ENCODE data around the gene DERA. TPM values are rescaled to one million over a fixed set of nuclear protein-coding genes. Genes with fewer than 3 reads are reported as not detected.

DERA gene
- total RNA-seq, 4 donors from 2014 or later: 54.1 to 74.3 (median 69.5) TPM

DNA sequence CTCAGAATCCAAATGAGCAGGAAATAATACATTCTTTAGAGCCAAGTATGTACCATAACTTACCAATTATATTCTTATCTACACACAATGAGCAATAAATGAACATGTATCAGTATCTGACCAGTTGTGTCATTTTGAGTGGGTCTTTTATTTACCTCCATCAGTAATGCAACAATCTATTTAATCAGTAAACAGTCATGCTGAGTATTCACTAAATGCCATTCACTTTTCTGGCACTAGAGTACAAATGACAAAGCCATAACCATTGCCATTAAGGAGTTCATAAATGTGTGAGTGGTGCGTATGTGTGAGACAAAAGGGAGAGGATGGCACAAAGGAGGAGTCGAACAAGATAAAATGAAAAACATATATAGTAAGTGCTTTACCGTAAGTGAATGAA is 30.4 kb upstream of the DERA start:
- intact Hi-C loops (cut with DNase I): no loop called here
- no peak for TF ChIP-seq POLR2A (IDR thresholded peaks at IDR 0.05)
- TF ChIP-seq, protein P1, sequence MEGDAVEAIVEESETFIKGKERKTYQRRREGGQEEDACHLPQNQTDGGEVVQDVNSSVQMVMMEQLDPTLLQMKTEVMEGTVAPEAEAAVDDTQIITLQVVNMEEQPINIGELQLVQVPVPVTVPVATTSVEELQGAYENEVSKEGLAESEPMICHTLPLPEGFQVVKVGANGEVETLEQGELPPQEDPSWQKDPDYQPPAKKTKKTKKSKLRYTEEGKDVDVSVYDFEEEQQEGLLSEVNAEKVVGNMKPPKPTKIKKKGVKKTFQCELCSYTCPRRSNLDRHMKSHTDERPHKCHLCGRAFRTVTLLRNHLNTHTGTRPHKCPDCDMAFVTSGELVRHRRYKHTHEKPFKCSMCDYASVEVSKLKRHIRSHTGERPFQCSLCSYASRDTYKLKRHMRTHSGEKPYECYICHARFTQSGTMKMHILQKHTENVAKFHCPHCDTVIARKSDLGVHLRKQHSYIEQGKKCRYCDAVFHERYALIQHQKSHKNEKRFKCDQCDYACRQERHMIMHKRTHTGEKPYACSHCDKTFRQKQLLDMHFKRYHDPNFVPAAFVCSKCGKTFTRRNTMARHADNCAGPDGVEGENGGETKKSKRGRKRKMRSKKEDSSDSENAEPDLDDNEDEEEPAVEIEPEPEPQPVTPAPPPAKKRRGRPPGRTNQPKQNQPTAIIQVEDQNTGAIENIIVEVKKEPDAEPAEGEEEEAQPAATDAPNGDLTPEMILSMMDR (IDR thresholded peaks at IDR 0.05): no peak
- Histone ChIP-seq H3K36me3 (no peaks in the 10 kb centered on the region), H3K27ac (no peak overlapping the region), H3K27me3 (no peaks in the 10 kb centered on the region), H3K4me3 (replicated peaks in 1 of 3) (no peak overlapping the region), H3K9me3 (no peaks in the 10 kb centered on the region), H3K4me1 (peaks cover 14 to 17% of the 10 kb centered on the region in 2 donors)
- no peak for DNase-seq
- WGBS, 2 donors: 96% methylated on average over 3 of the region's 3 CpGs

DNA sequence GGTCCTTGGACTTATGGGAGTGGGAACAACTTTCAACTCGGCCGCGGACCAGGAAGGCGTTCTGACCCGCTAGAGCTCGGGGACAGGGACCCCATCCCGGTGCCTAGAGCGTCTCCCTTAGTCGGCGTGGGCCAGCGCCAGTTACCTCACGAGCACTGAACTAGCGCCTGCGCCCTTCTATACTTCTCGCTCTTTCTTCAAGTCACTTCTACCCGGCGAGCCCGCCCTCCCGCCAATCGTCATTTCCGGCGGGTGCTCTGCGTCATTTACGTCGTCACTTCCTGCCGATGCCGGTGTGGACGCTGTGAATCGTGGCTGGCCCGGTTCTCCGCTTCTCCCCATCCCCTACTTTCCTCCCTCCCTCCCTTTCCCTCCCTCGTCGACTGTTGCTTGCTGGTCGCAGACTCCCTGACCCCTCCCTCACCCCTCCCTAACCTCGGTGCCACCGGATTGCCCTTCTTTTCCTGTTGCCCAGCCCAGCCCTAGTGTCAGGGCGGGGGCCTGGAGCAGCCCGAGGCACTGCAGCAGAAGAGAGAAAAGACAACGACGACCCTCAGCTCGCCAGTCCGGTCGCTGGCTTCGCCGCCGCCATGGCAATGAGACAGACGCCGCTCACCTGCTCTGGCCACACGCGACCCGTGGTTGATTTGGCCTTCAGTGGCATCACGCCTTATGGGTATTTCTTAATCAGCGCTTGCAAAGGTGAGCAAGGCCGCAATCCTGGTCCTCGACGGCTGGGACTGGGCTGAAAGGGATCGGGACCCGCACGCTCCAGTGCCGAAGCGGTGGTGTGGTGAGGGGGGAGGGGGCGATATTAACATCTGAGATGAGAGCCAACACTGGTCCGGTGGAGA is 28.8 kb upstream of the DERA start, which contains the start of gene STRAP:
STRAP (plus strand) TSS at position 270 of the 854 bp plus-strand sequence; CDS start at position 591, 321 bp downstream.
- peak; percentile 93 to 100 for TF ChIP-seq POLR2A (IDR thresholded peaks at IDR 0.05)
- TF ChIP-seq, protein P1 (IDR thresholded peaks at IDR 0.05): no peak
- intact Hi-C loops (cut with DNase I): no loop called here
- DNase-seq: peak; percentile 96
- Histone ChIP-seq H3K4me1 (peaks cover 21 to 24% of the 10 kb centered on the region in 2 donors), H3K27ac (peak within 1 kb of the TSS; percentile 93 to 99 (median 95)), H3K36me3 (no peaks in the 10 kb centered on the region), H3K27me3 (no peaks in the 10 kb centered on the region), H3K4me3 (replicated peaks in 1 of 3) (peak within 1 kb of the TSS; percentile 68 to 100 (median 72)), H3K9me3 (no peaks in the 10 kb centered on the region)
- WGBS, 2 donors: 0% methylated on average over 53 to 54 of the region's 63 CpGs

DNA sequence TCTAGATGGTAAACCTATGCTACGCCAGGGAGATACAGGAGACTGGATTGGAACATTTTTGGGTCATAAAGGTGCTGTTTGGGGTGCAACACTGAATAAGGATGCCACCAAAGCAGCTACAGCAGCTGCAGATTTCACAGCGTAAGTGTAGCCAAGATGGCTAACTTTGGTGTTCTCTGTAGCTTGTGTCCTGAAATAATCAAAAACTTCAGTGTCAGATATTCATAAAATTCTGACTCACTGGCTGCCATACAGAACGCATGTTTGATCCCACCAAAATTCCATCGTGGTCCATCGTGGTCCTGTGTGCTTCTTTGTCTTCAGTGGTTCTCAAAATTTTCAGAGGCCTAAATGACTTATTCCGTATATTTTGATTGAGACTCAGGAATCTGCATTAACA is 27.6 kb upstream of the DERA start:
- intact Hi-C loops (cut with DNase I): no loop called here
- 40 to 42% methylated on average over 6 of the region's 6 CpGs for WGBS, 2 donors
- peaks cover 23 to 24% of the 10 kb centered on the region in 2 donors for H3K4me1 ChIP-seq

DNA sequence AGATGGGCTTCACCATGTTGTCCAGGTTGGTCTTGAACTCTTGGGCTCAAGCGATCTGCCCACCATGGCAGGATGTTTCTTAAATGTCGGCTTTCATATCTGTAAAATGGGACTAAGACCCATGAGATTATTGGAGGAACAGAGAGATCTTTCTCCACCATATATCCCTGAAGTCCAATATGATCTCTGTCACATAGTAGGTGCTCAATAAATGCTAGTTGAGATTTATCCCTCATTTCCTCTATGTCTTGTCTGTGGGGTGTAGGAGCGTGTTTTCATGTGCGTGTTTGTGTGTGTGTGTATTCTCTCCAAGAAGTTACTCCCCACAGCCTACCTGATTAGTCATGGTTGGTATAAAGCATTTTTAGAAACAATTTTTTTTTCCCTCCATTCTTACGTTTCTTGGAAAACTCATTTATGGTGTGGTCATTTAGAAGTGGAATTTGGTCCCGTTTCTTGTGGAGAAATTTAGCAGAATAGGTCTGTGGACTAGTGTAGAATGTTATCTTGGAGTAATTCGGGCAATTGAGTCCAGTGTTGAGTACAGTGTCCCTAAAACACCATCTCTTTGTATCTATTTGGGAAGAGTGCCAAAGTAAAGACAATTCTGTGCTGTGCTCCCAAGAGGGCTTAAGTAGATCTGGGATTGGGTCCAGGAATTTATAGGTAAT is 24.6 kb upstream of the DERA start:
- whole genome bisulfite sequencing, 2 donors: 89 to 90% methylated on average over 7 of the region's 7 CpGs
- no peak overlapping the region for H3K27ac ChIP-seq
- intact Hi-C loops (cut with DNase I): no loop called here
- no peak for DNase-seq
- TF ChIP-seq, protein P1 (IDR thresholded peaks at IDR 0.05): no peak
- TF ChIP-seq POLR2A (IDR thresholded peaks at IDR 0.05): no peak
- H3K4me3 ChIP-seq (replicated peaks in 1 of 3): no peak overlapping the region
- H3K4me1 ChIP-seq: peaks cover 23 to 24% of the 10 kb centered on the region in 2 donors
- H3K9me3 ChIP-seq: no peaks in the 10 kb centered on the region
- H3K36me3 ChIP-seq: peaks cover 0 to 12% of the 10 kb centered on the region in 2 donors
- H3K27me3 ChIP-seq: no peaks in the 10 kb centered on the region

More for the DNA sequence above, 27.6 kb upstream of the DERA start:
- H3K9me3 ChIP-seq: no peaks in the 10 kb centered on the region
- no peak for DNase-seq
- H3K27ac ChIP-seq: peak overlapping the region in 2 of 3 donors; percentile 93 to 99
- H3K27me3 ChIP-seq: no peaks in the 10 kb centered on the region
- H3K36me3 ChIP-seq: no peaks in the 10 kb centered on the region
- TF ChIP-seq POLR2A (IDR thresholded peaks at IDR 0.05): no peak
- TF ChIP-seq, protein P1 (IDR thresholded peaks at IDR 0.05): no peak
- H3K4me3 ChIP-seq (replicated peaks in 1 of 3): peak overlapping the region in 2 of 3 donors; percentile 68 to 72
